ENCODE results near the gene SCGN. TPM values are rescaled to one million over a fixed set of nuclear protein-coding genes. Genes with fewer than 3 reads are reported as not detected.

SCGN gene
- total RNA-seq, 4 donors from 2014 or later: 0.30 TPM; not detected in 3

GRCh38 chr6:25637960-25638434 is 14.0 kb upstream of the SCGN start:
- H3K27ac ChIP-seq: no peak overlapping the region
- H3K36me3 ChIP-seq: no peaks in the 10 kb centered on the region
- no peaks in the 10 kb centered on the region for H3K9me3 ChIP-seq
- no peak overlapping the region for H3K4me3 ChIP-seq
- intact Hi-C loops (cut with DNase I; ENCODE audit: low total_unique reads): no loop called here
- TF ChIP-seq, protein P1, sequence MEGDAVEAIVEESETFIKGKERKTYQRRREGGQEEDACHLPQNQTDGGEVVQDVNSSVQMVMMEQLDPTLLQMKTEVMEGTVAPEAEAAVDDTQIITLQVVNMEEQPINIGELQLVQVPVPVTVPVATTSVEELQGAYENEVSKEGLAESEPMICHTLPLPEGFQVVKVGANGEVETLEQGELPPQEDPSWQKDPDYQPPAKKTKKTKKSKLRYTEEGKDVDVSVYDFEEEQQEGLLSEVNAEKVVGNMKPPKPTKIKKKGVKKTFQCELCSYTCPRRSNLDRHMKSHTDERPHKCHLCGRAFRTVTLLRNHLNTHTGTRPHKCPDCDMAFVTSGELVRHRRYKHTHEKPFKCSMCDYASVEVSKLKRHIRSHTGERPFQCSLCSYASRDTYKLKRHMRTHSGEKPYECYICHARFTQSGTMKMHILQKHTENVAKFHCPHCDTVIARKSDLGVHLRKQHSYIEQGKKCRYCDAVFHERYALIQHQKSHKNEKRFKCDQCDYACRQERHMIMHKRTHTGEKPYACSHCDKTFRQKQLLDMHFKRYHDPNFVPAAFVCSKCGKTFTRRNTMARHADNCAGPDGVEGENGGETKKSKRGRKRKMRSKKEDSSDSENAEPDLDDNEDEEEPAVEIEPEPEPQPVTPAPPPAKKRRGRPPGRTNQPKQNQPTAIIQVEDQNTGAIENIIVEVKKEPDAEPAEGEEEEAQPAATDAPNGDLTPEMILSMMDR (IDR thresholded peaks at IDR 0.05): no peak
- TF ChIP-seq POLR2A (IDR thresholded peaks at IDR 0.05): no peak
- no peak for DNase-seq
- no peaks in the 10 kb centered on the region for H3K27me3 ChIP-seq
- H3K4me1 ChIP-seq: no peaks in the 10 kb centered on the region

- TF ChIP-seq, protein P1 (IDR thresholded peaks at IDR 0.05): no peak
- no peak for TF ChIP-seq POLR2A (IDR thresholded peaks at IDR 0.05)
- Histone ChIP-seq H3K27me3 (no peaks in the 10 kb centered on the region), H3K27ac (no peak overlapping the region), H3K4me1 (no peaks in the 10 kb centered on the region), H3K36me3 (no peaks in the 10 kb centered on the region), H3K4me3 (no peak overlapping the region), H3K9me3 (no peaks in the 10 kb centered on the region)
- intact Hi-C loops (cut with DNase I; ENCODE audit: low total_unique reads): no loop called here
- DNase-seq: no peak
Observed at GRCh38 chr6:25639653-25640052, 12.4 kb upstream of the SCGN start.

GRCh38 chr6:25640446-25640845 is 11.6 kb upstream of the SCGN start:
- no peak for TF ChIP-seq POLR2A (IDR thresholded peaks at IDR 0.05)
- TF ChIP-seq, protein P1 (IDR thresholded peaks at IDR 0.05): no peak
- intact Hi-C loops (cut with DNase I; ENCODE audit: low total_unique reads): no loop called here
- Histone ChIP-seq H3K9me3 (no peaks in the 10 kb centered on the region), H3K27ac (no peak overlapping the region), H3K27me3 (no peaks in the 10 kb centered on the region), H3K4me1 (no peaks in the 10 kb centered on the region), H3K36me3 (no peaks in the 10 kb centered on the region), H3K4me3 (no peak overlapping the region)
- DNase-seq: no peak

GRCh38 chr6:25640891-25641290 is 11.1 kb upstream of the SCGN start:
- no peak overlapping the region for H3K4me3 ChIP-seq
- H3K27ac ChIP-seq: no peak overlapping the region
- intact Hi-C loops (cut with DNase I; ENCODE audit: low total_unique reads): no loop called here
- no peak for DNase-seq
- no peaks in the 10 kb centered on the region for H3K9me3 ChIP-seq
- H3K36me3 ChIP-seq: no peaks in the 10 kb centered on the region
- TF ChIP-seq, protein P1 (IDR thresholded peaks at IDR 0.05): no peak
- no peak for TF ChIP-seq POLR2A (IDR thresholded peaks at IDR 0.05)
- H3K27me3 ChIP-seq: no peaks in the 10 kb centered on the region
- H3K4me1 ChIP-seq: no peaks in the 10 kb centered on the region

DNA sequence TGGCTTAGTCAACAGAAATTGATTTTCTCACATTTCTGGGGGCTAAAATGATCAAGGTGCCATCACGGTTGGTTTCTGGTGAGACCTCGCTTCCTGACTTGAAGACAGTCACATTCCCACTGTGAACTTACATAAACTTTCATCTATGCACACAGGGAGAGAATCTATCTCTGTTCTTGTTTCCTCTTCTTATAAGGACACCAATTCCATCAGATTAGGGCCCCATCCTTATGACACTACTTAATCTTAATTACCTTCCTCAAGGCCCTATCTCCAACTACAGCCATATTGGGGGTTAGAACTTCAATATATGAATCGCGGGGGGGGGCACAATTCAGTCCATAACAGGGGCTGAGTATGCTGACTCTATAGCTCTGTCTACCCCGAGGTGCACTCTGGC is 10.6 kb upstream of the SCGN start:
- intact Hi-C loops (cut with DNase I; ENCODE audit: low total_unique reads): no loop called here
- H3K27ac ChIP-seq: no peak overlapping the region
- no peaks in the 10 kb centered on the region for H3K4me1 ChIP-seq
- DNase-seq: no peak
- no peak for TF ChIP-seq POLR2A (IDR thresholded peaks at IDR 0.05)
- TF ChIP-seq, protein P1 (IDR thresholded peaks at IDR 0.05): no peak
- no peak overlapping the region for H3K4me3 ChIP-seq
- H3K36me3 ChIP-seq: no peaks in the 10 kb centered on the region
- H3K9me3 ChIP-seq: no peaks in the 10 kb centered on the region
- H3K27me3 ChIP-seq: no peaks in the 10 kb centered on the region
